ENCODE data around the gene CRNN. TPM values are rescaled to one million over a fixed set of nuclear protein-coding genes. Genes with fewer than 3 reads are reported as not detected.

The CRNN gene
- total RNA-seq, 2 donors from 2014 or later: not detected

DNA sequence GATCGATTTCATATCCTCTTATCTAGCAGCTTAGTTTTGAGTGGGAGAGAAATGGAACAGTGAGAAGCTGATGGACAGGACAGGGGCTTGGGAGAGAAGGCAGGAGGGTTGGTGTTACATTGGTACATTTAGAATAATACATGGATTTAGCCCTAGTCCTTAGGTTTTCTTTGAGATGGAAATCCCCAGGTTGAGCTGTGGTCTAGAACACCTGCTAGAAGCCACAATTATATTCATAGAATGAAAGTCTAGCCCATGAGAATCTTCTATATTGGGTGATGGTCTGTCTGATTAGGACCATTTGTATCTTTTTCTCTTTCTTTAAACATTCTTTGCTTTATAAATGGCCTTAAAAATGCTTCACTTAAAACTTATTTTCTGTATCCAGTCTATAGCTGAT is 19.9 kb downstream of the CRNN start:
- no peaks in the 10 kb centered on the region for H3K36me3 ChIP-seq (ENCODE audit: control insufficient read depth, insufficient read depth, low read length)
- no peak overlapping the region for H3K27ac ChIP-seq (ENCODE audit: low read depth, low read length)
- no peak overlapping the region for H3K9ac ChIP-seq (ENCODE audit: extremely low read depth, low read length, poor library complexity, severe bottlenecking)
- Mint-ChIP-seq H3K36me3 (ENCODE audit: low read depth) (no peaks in the 10 kb centered on the region), H3K4me1 (no peaks in the 10 kb centered on the region), H3K27ac (no peak overlapping the region), H3K27me3 (ENCODE audit: insufficient read depth) (no peaks in the 10 kb centered on the region), H3K4me3 (no peak overlapping the region), H3K9me3 (peaks cover 90% of the 10 kb centered on the region)
- no peaks in the 10 kb centered on the region for H3K27me3 ChIP-seq (ENCODE audit: control insufficient read depth, insufficient read depth, low read length, poor library complexity, severe bottlenecking)
- no peak for TF ChIP-seq CTCF (conservative IDR thresholded peaks at IDR 0.05)
- H3K4me3 ChIP-seq (ENCODE audit: low read length): peak overlapping the region; percentile 5
- peaks cover 86% of the 10 kb centered on the region for H3K9me3 ChIP-seq (ENCODE audit: control insufficient read depth, low read length)
- no peak for DNase-seq
- WGBS, 2 experiments (ENCODE audit: insufficient coverage in 1 of 2, insufficient read length in 1 of 2): no CpG with 5 or more reads among the region's 1 CpG
- H3K4me1 ChIP-seq (ENCODE audit: control insufficient read depth, insufficient read depth, low read length): no peaks in the 10 kb centered on the region

- Mint-ChIP-seq H3K36me3 (ENCODE audit: low read depth) (no peaks in the 10 kb centered on the region), H3K9me3 (peaks cover 89% of the 10 kb centered on the region), H3K27ac (no peak overlapping the region), H3K27me3 (ENCODE audit: insufficient read depth) (no peaks in the 10 kb centered on the region), H3K4me1 (no peaks in the 10 kb centered on the region), H3K4me3 (no peak overlapping the region)
- no peak overlapping the region for H3K27ac ChIP-seq (ENCODE audit: low read depth, low read length)
- no peak for TF ChIP-seq CTCF (conservative IDR thresholded peaks at IDR 0.05)
- H3K4me3 ChIP-seq (ENCODE audit: low read length): no peak overlapping the region
- H3K9ac ChIP-seq (ENCODE audit: extremely low read depth, low read length, poor library complexity, severe bottlenecking): no peak overlapping the region
- no peaks in the 10 kb centered on the region for H3K36me3 ChIP-seq (ENCODE audit: control insufficient read depth, insufficient read depth, low read length)
- H3K4me1 ChIP-seq (ENCODE audit: control insufficient read depth, insufficient read depth, low read length): no peaks in the 10 kb centered on the region
- peaks cover 89% of the 10 kb centered on the region for H3K9me3 ChIP-seq (ENCODE audit: control insufficient read depth, low read length)
- no peak for DNase-seq
- 63% methylated on average over 2 of the region's 2 CpGs; no CpG with 5 or more reads in 1 of the 2 experiments for WGBS, 2 experiments (ENCODE audit: insufficient coverage in 1 of 2, insufficient read length in 1 of 2)
- no peaks in the 10 kb centered on the region for H3K27me3 ChIP-seq (ENCODE audit: control insufficient read depth, insufficient read depth, low read length, poor library complexity, severe bottlenecking)
Measured at GRCh38 chr1:152392909-152393308, 21.2 kb downstream of the CRNN start.

DNA sequence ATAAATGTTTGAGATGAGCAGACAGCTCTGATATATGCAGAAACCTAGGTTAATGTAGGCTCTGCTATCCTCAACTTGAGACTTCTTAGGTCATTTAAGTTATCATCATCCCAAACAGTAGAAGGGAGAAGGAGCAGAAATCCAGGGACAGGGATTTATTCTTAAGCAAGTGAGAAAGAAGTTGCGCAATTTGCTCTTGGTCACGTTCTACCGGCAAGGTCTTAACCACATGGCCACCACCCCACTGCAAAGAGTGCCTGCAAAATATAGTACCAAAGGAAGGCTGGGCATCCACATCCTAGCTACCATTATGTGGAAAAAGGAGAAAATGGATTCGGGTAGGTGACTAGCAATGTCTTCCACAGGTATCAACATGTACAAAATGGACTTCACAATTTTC is 25.2 kb downstream of the CRNN start:
- H3K27ac Mint-ChIP-seq: no peak overlapping the region
- no peak for TF ChIP-seq CTCF (conservative IDR thresholded peaks at IDR 0.05)

More for the DNA sequence above, 25.2 kb downstream of the CRNN start:
- H3K9me3 Mint-ChIP-seq: peaks cover 86% of the 10 kb centered on the region
- no peak overlapping the region for H3K4me3 Mint-ChIP-seq
- Histone ChIP-seq H3K4me1 (ENCODE audit: control insufficient read depth, insufficient read depth, low read length) (no peaks in the 10 kb centered on the region), H3K36me3 (ENCODE audit: control insufficient read depth, insufficient read depth, low read length) (no peaks in the 10 kb centered on the region), H3K27ac (ENCODE audit: low read depth, low read length) (no peak overlapping the region), H3K4me3 (ENCODE audit: low read length) (no peak overlapping the region), H3K9me3 (ENCODE audit: control insufficient read depth, low read length) (peaks cover 94% of the 10 kb centered on the region), H3K9ac (ENCODE audit: extremely low read depth, low read length, poor library complexity, severe bottlenecking) (no peak overlapping the region), H3K27me3 (ENCODE audit: control insufficient read depth, insufficient read depth, low read length, poor library complexity, severe bottlenecking) (no peaks in the 10 kb centered on the region)
- no peaks in the 10 kb centered on the region for H3K27me3 Mint-ChIP-seq (ENCODE audit: insufficient read depth)
- no peaks in the 10 kb centered on the region for H3K4me1 Mint-ChIP-seq
- no peak for DNase-seq
- H3K36me3 Mint-ChIP-seq (ENCODE audit: low read depth): peaks cover 2% of the 10 kb centered on the region
- WGBS, 2 experiments (ENCODE audit: insufficient coverage in 1 of 2, insufficient read length in 1 of 2): 80% methylated on average over 4 of the region's 4 CpGs; no CpG with 5 or more reads in 1 of the 2 experiments
